Measurements from ENCODE around the gene PNP.
"Not testable (repeated sequence)": the region's sequence is repeated elsewhere in the genome, so short reads cannot be mapped to it uniquely, and the experiment has no call there.

The PNP gene

GRCh38 chr14:20489093-20489994 lies 20.1 kb downstream of the PNP start:
- Mint-ChIP-seq H3K36me3 (no peaks in the 10 kb centered on the region), H3K9me3 (no peaks in the 10 kb centered on the region), H3K4me1 (peaks cover 40% of the 10 kb centered on the region), H3K27me3 (no peaks in the 10 kb centered on the region), H3K27ac (peak overlapping the region; percentile 64), H3K4me3 (peak overlapping the region; percentile 72)
- ATAC-seq (ENCODE audit: low read depth) (peak; percentile 69), DNase-seq (ENCODE audit: low spot score in 2 of 2) (no peak)

DNA sequence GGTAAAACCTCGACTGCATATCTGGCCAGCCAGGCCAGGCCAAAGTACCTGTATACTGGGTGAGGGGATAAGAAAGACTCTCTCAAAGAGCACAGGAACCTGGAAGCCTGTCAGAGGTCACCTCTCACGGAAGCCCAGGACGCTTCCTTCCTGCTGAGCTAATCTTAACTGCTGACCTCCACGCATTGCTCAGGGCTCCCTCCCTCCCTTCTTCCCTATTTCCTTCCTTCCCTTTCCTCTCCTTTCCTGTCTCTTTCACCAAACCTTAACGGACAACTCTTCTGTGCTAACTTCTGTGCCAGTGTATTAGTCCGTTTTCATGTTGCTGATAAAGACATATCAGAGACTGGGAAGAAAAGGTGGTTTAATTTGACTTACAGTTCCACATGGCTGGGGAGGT lies 21.4 kb downstream of the PNP start:
- no peak for DNase-seq (ENCODE audit: low spot score in 2 of 2)
- Mint-ChIP-seq H3K36me3 (no peaks in the 10 kb centered on the region), H3K27ac (peak overlapping the region; percentile 40), H3K4me1 (peaks cover 43% of the 10 kb centered on the region), H3K9me3 (peaks cover under 1% of the 10 kb centered on the region), H3K4me3 (peak overlapping the region; percentile 59), H3K27me3 (no peaks in the 10 kb centered on the region)
- no peak for ATAC-seq (ENCODE audit: low read depth)

DNA sequence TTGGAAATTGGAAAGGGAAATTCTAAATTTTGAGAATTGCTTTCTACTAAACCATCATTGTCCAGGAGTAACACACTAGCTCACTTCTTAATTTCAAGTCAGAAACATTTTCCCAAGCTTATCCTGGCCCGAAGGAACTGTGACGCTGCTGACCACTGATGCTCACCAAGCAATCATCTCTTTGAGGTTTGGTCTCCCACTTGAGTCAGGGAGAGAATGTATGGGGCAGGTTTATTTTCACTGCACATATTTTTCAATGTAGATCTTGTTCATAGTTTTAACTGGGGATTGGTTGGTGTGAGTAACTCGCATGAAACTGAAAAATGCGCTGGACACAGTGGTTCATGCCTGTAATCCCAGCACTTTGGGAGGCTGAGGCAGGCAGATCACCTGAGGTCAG lies 23.3 kb downstream of the PNP start:
- Mint-ChIP-seq H3K4me3 (no peak overlapping the region), H3K27ac (no peak overlapping the region)

GRCh38 chr14:20493634-20494033 lies 24.4 kb downstream of the PNP start:
- Mint-ChIP-seq H3K27ac (peak overlapping the region; percentile 62), H3K9me3 (peaks cover 1% of the 10 kb centered on the region), H3K27me3 (no peaks in the 10 kb centered on the region), H3K4me3 (no peak overlapping the region), H3K4me1 (peaks cover 38% of the 10 kb centered on the region), H3K36me3 (no peaks in the 10 kb centered on the region)
- peak; percentile 23 for ATAC-seq (ENCODE audit: low read depth)
- DNase-seq (ENCODE audit: low spot score in 2 of 2) = no peak

More for the DNA sequence above, 23.3 kb downstream of the PNP start:
- no peaks in the 10 kb centered on the region for H3K27me3 Mint-ChIP-seq
- no peaks in the 10 kb centered on the region for H3K36me3 Mint-ChIP-seq
- no peak for DNase-seq (ENCODE audit: low spot score in 2 of 2)
- H3K9me3 Mint-ChIP-seq = peaks cover 1% of the 10 kb centered on the region
- ATAC-seq (ENCODE audit: low read depth) = no peak
- H3K4me1 Mint-ChIP-seq = peaks cover 41% of the 10 kb centered on the region

GRCh38 chr14:20494935-20495766 lies 25.9 kb downstream of the PNP start:
- Mint-ChIP-seq H3K27ac (no peak overlapping the region), H3K36me3 (no peaks in the 10 kb centered on the region), H3K27me3 (no peaks in the 10 kb centered on the region), H3K9me3 (peaks cover 1% of the 10 kb centered on the region), H3K4me3 (no peak overlapping the region), H3K4me1 (peaks cover 30% of the 10 kb centered on the region)
- DNase-seq (ENCODE audit: low spot score in 2 of 2) = no peak
- ATAC-seq (ENCODE audit: low read depth) = no peak

DNA sequence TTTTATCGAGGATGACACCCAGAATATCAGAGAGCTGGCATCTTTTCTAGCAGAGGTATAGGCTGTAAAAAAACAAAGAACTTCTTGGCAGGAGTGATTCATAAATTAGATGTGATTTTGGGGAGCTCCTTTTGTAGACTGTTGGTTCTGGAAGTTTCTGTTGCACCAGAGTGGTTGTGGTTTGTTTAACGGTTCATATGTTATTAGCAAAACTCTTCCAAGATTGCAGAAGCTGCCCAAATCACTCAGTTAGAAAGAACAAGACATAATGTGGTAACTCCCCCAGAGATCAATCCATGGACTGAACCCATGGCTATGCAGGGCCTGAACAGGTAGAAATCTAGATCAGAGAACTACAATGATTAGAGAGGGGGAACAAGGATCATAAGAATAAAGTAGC lies 29.4 kb downstream of the PNP start:
- H3K27ac Mint-ChIP-seq = no peak overlapping the region
- ATAC-seq (ENCODE audit: low read depth) (no peak), DNase-seq (ENCODE audit: low spot score in 2 of 2) (no peak)
- no peaks in the 10 kb centered on the region for H3K27me3 Mint-ChIP-seq
- H3K4me1 Mint-ChIP-seq = peaks cover 17% of the 10 kb centered on the region
- H3K9me3 Mint-ChIP-seq = peaks cover 1% of the 10 kb centered on the region
- no peak overlapping the region for H3K4me3 Mint-ChIP-seq
- no peaks in the 10 kb centered on the region for H3K36me3 Mint-ChIP-seq

GRCh38 chr14:20499108-20499507 lies 29.9 kb downstream of the PNP start:
- ATAC-seq (ENCODE audit: low read depth) (no peak), DNase-seq (ENCODE audit: low spot score in 2 of 2) (no peak)
- peaks cover 19% of the 10 kb centered on the region for H3K4me1 Mint-ChIP-seq
- H3K27me3 Mint-ChIP-seq = no peaks in the 10 kb centered on the region
- H3K36me3 Mint-ChIP-seq = no peaks in the 10 kb centered on the region
- H3K4me3 Mint-ChIP-seq = no peak overlapping the region
- H3K27ac Mint-ChIP-seq = no peak overlapping the region
- H3K9me3 Mint-ChIP-seq = peaks cover 1% of the 10 kb centered on the region

- DNase-seq (ENCODE audit: low spot score in 2 of 2) = no peak
- ATAC-seq (ENCODE audit: low read depth) = no peak
- H3K27me3 Mint-ChIP-seq = no peaks in the 10 kb centered on the region
- H3K9me3 Mint-ChIP-seq = peaks cover 1% of the 10 kb centered on the region
- no peak overlapping the region for H3K4me3 Mint-ChIP-seq
- no peaks in the 10 kb centered on the region for H3K36me3 Mint-ChIP-seq
- no peak overlapping the region for H3K27ac Mint-ChIP-seq
- peaks cover 19% of the 10 kb centered on the region for H3K4me1 Mint-ChIP-seq
These were observed 30.7 kb downstream of the PNP start for GRCh38 chr14:20499881-20500280.

DNA sequence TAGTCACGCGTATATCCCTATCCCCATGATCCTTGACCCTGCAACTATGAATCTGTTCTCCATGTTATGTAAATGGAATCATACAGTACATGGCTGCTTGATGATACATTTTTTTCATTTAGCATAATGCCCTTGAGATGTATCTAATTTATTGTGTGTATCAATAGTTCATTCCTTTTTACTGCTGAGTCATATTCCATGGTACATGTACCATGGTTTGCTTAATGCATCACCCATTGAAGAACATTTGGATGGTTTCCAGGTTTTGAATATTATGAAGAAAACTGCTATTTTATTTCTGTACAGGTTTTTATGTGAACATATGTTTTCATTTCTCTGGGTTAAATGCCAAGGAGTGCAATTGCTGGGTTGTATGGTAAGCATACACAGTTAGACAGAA lies 32.1 kb downstream of the PNP start:
- H3K27me3 Mint-ChIP-seq = no peaks in the 10 kb centered on the region
- DNase-seq (ENCODE audit: low spot score in 2 of 2) (no peak), ATAC-seq (ENCODE audit: low read depth) (no peak)
- H3K9me3 Mint-ChIP-seq = no peaks in the 10 kb centered on the region
- peaks cover 8% of the 10 kb centered on the region for H3K4me1 Mint-ChIP-seq
- no peak overlapping the region for H3K27ac Mint-ChIP-seq
- no peaks in the 10 kb centered on the region for H3K36me3 Mint-ChIP-seq
- H3K4me3 Mint-ChIP-seq = no peak overlapping the region

GRCh38 chr14:20503898-20504297 lies 34.7 kb downstream of the PNP start:
- no peak overlapping the region for H3K27ac Mint-ChIP-seq

DNA sequence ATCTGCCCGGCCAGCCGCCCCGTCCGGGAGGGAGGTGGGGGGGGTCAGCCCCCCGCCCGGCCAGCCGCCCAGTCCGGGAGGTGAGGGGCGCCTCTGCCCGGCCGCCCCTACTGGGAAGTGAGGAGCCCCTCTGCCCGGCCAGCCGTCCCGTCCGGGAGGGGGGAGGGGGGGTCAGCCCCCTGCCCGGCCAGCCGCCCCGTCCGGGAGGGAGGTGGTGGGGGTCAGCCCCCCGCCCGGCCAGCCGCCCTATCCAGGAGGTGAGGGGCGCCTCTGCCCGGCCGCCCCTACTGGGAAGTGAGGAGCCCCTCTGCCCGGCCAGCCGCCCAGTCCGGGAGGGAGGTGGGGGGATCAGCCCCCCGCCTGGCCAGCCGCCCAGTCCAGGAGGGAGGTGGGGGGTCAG lies 37.1 kb downstream of the PNP start:
- DNase-seq (ENCODE audit: low spot score in 2 of 2); H3K4me3 Mint-ChIP-seq; ATAC-seq (ENCODE audit: low read depth); H3K27ac Mint-ChIP-seq; H3K9me3 Mint-ChIP-seq; H3K27me3 Mint-ChIP-seq; H3K36me3 Mint-ChIP-seq: not testable (repeated sequence)
- peaks cover 10% of the 10 kb centered on the region for H3K4me1 Mint-ChIP-seq

More at GRCh38 chr14:20503898-20504297, 34.7 kb downstream of the PNP start:
- no peaks in the 10 kb centered on the region for H3K9me3 Mint-ChIP-seq
- no peaks in the 10 kb centered on the region for H3K36me3 Mint-ChIP-seq
- H3K27me3 Mint-ChIP-seq = peaks cover 1% of the 10 kb centered on the region
- ATAC-seq (ENCODE audit: low read depth) (peak; percentile 50), DNase-seq (ENCODE audit: low spot score in 2 of 2) (no peak)
- H3K4me1 Mint-ChIP-seq = peaks cover 8% of the 10 kb centered on the region
- peak overlapping the region; percentile 2 for H3K4me3 Mint-ChIP-seq

GRCh38 chr14:20506752-20507151 lies 37.5 kb downstream of the PNP start:
- not testable (repeated sequence) for H3K36me3 Mint-ChIP-seq; DNase-seq (ENCODE audit: low spot score in 2 of 2); H3K27ac Mint-ChIP-seq; H3K27me3 Mint-ChIP-seq; H3K4me3 Mint-ChIP-seq; H3K9me3 Mint-ChIP-seq; ATAC-seq (ENCODE audit: low read depth)
- peaks cover 13% of the 10 kb centered on the region for H3K4me1 Mint-ChIP-seq

DNA sequence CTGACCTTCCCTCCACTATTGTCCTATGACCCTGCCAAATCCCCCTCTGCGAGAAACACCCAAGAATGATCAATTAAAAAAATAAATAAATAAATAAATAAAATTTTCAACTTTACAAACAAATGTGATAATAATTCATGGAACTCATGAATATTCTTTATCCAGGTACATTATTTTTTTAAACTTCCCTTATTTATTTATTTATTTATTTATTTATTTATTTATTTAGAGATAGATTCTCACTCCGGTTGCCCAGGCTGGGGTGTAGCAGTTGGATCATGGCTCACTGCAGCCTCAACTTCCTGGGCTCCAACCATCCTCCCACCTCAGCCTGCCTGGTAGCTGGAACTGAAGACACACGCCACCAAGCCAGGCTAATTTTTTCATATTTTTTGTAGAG lies 38.3 kb downstream of the PNP start:
- H3K36me3 Mint-ChIP-seq; H3K27ac Mint-ChIP-seq; H3K4me3 Mint-ChIP-seq; H3K9me3 Mint-ChIP-seq; ATAC-seq (ENCODE audit: low read depth); DNase-seq (ENCODE audit: low spot score in 2 of 2); H3K27me3 Mint-ChIP-seq: not testable (repeated sequence)
- peaks cover 21% of the 10 kb centered on the region for H3K4me1 Mint-ChIP-seq

- ATAC-seq (ENCODE audit: low read depth) (no peak), DNase-seq (ENCODE audit: low spot score in 2 of 2) (no peak)
- H3K36me3 Mint-ChIP-seq = no peaks in the 10 kb centered on the region
- no peaks in the 10 kb centered on the region for H3K9me3 Mint-ChIP-seq
- H3K27me3 Mint-ChIP-seq = peaks cover 1% of the 10 kb centered on the region
- H3K27ac Mint-ChIP-seq = no peak overlapping the region
- H3K4me3 Mint-ChIP-seq = no peak overlapping the region
- H3K4me1 Mint-ChIP-seq = peaks cover 24% of the 10 kb centered on the region
These were observed 39.2 kb downstream of the PNP start for GRCh38 chr14:20508367-20508766.
